Neural cell (in vitro differentiated cells): ENCODE measurements around the gene DPYD. TPM values are rescaled to one million over a fixed set of nuclear protein-coding genes. Genes with fewer than 3 reads are reported as not detected.

Experiments used
- H2AFZ ChIP-seq: fragments of 200-600, 300-800 bp; sonication (generic), shearing (Covaris generic); 2 replicates; pipeline ENCODE4 v1.6.0; 2014; ENCODE audit warnings: low read depth, mild to moderate bottlenecking, antibody characterized with exemption, low read length, moderate library complexity
- H3F3A ChIP-seq: fragments of 200-600 bp; shearing (Covaris generic); 2 replicates; pipeline ENCODE4 v1.6.1; 2016; ENCODE audit warnings: mild to moderate bottlenecking, moderate library complexity, mixed read lengths, antibody characterized with exemption, low read length; ENCODE audit not compliant: insufficient read depth, poor library complexity, severe bottlenecking
- H3K27ac ChIP-seq: fragments of 200-600, 300-800 bp; sonication (generic), shearing (Covaris generic); 2 replicates; pipeline ENCODE4 v1.5.1; 2014; ENCODE audit warnings: mild to moderate bottlenecking, low read length, moderate library complexity
- H3K27me3 ChIP-seq: fragments of 300-800, 200-600 bp; sonication (generic), shearing (Covaris generic); 2 replicates; pipeline ENCODE4 v1.6.0; 2014; ENCODE audit warnings: mild to moderate bottlenecking, low read depth, low read length, moderate library complexity; ENCODE audit not compliant: insufficient read depth
- H3K36me3 ChIP-seq: fragments of 300-800, 200-600 bp; sonication (generic), shearing (Covaris generic); 2 replicates; pipeline ENCODE4 v1.5.1; 2014; ENCODE audit warnings: mild to moderate bottlenecking, antibody characterized with exemption, low read length, moderate library complexity; ENCODE audit not compliant: insufficient read depth
- H3K4me2 ChIP-seq: fragments of 300-800, 200-600 bp; sonication (generic), shearing (Covaris generic); 2 replicates; pipeline ENCODE4 v1.6.0; 2014; ENCODE audit warnings: mild to moderate bottlenecking, low read length
- H3K4me3 ChIP-seq: fragments of 300-800, 200-600 bp; sonication (generic), shearing (Covaris generic); 2 replicates; pipeline ENCODE4 v1.5.1; 2014; ENCODE audit warnings: mild to moderate bottlenecking, low read length, moderate library complexity
- H3K79me2 ChIP-seq: fragments of 200-600 bp; shearing (Covaris generic); replicated peaks from 2 replicates; pipeline ENCODE4 v1.6.0; 2014; ENCODE audit warnings: mild to moderate bottlenecking, low read length, moderate library complexity; ENCODE audit not compliant: insufficient read depth
- H3K9ac ChIP-seq: fragments of 300-800, 200-600 bp; sonication (generic), shearing (Covaris generic); 2 replicates; pipeline ENCODE4 v1.6.1; 2016; ENCODE audit warnings: mild to moderate bottlenecking, low read length, mixed read lengths
- H3K9me2 ChIP-seq: fragments of 200-600 bp; shearing (Covaris generic); 2 replicates; pipeline ENCODE4 v1.6.1; 2016; ENCODE audit warnings: mild to moderate bottlenecking, low read length, mixed read lengths; ENCODE audit not compliant: insufficient read depth
- H3K9me3 ChIP-seq: fragments of 200-600, 300-800 bp; sonication (generic), shearing (Covaris generic); 2 replicates; pipeline ENCODE4 v1.6.1; 2016; ENCODE audit warnings: mild to moderate bottlenecking, mixed run types, low read length, moderate library complexity, mixed read lengths
- H4K20me1 ChIP-seq: fragments of 200-600 bp; shearing (Covaris generic); 2 replicates; pipeline ENCODE4 v1.6.1; 2016; ENCODE audit warnings: mild to moderate bottlenecking, mixed run types; ENCODE audit not compliant: insufficient read depth
- CTCF ChIP-seq: fragments of 450-650 bp; IDR thresholded peaks from 2 replicates; pipeline ENCODE4 v1.5.1; 2014; ENCODE audit warnings: antibody characterized with exemption, mild to moderate bottlenecking, moderate library complexity; ENCODE audit not compliant: poor library complexity, severe bottlenecking
- EP300 ChIP-seq: fragments of 450-650 bp; conservative IDR thresholded peaks from 2 replicates; pipeline ENCODE4 v1.6.1; 2014; ENCODE audit warnings: antibody characterized with exemption, mild to moderate bottlenecking, moderate library complexity; ENCODE audit not compliant: poor library complexity, severe bottlenecking
- EZH2 ChIP-seq: fragments of 200-600, 300-800 bp; shearing (Covaris generic), sonication (generic); IDR thresholded peaks from 2 replicates; pipeline ENCODE4 v1.6.1; 2014; ENCODE audit warnings: antibody characterized with exemption, low read length, borderline replicate concordance, mild to moderate bottlenecking; ENCODE audit not compliant: insufficient read depth, poor library complexity, severe bottlenecking
- MXI1 ChIP-seq: fragments of 450-650 bp; conservative IDR thresholded peaks from 2 replicates; pipeline ENCODE4 v1.6.1; 2014; ENCODE audit warnings: antibody characterized with exemption, mild to moderate bottlenecking; ENCODE audit not compliant: poor library complexity, severe bottlenecking
- POLR2AphosphoS5 ChIP-seq: IDR thresholded peaks from 2 replicates; pipeline ENCODE4 v1.6.1; 2012
- RAD21 ChIP-seq: fragments of 450-650 bp; conservative IDR thresholded peaks from 2 replicates; pipeline ENCODE4 v1.6.1; 2014; ENCODE audit warnings: antibody characterized with exemption, mild to moderate bottlenecking, moderate library complexity
- REST ChIP-seq: IDR thresholded peaks from 2 replicates; pipeline ENCODE4 v1.6.1; 2012; ENCODE audit warnings: borderline replicate concordance
- SMC3 ChIP-seq: fragments of 450-650 bp; conservative IDR thresholded peaks from 2 replicates; pipeline ENCODE4 v1.6.1; 2014; ENCODE audit warnings: antibody characterized with exemption, mild to moderate bottlenecking, moderate library complexity; ENCODE audit not compliant: poor library complexity
- TAF1 ChIP-seq: IDR thresholded peaks from 2 replicates; pipeline ENCODE4 v1.6.1; 2012; ENCODE audit warnings: low read depth
- polyA plus RNA-seq: library from polyadenylated mRNA; depleted of rRNA; stranded (reverse); fragments of >200 nt; gene quantifications from 2 replicates; pipeline ENCODE4 v1.2.3, GENCODE V29; 2014

Gene DPYD
- polyA plus RNA-seq, 1 donor from 2014 or later, result 6.7 TPM

GRCh38 chr1:97508653-97509218 lies 412.1 kb downstream of the DPYD start:
- Histone ChIP-seq H3K4me3 (no peak overlapping the region), H2AFZ (no peak overlapping the region), H3K9me3 (peaks cover 6% of the 10 kb centered on the region), H3F3A (no peaks in the 10 kb centered on the region), H3K4me2 (no peak overlapping the region), H3K36me3 (no peaks in the 10 kb centered on the region), H3K27me3 (no peaks in the 10 kb centered on the region), H3K79me2 (no peaks in the 10 kb centered on the region), H3K27ac (no peak overlapping the region), H3K9ac (no peak overlapping the region), H4K20me1 (no peaks in the 10 kb centered on the region), H3K9me2 (no peaks in the 10 kb centered on the region)
- TF ChIP-seq EZH2 (no peak), POLR2AphosphoS5 (no peak), MXI1 (no peak), REST (no peak)

- Histone ChIP-seq H3K27me3 (no peaks in the 10 kb centered on the region), H3K27ac (no peak overlapping the region), H4K20me1 (no peaks in the 10 kb centered on the region), H3K4me2 (no peak overlapping the region), H3K36me3 (no peaks in the 10 kb centered on the region), H3F3A (no peaks in the 10 kb centered on the region), H3K9ac (no peak overlapping the region), H3K9me2 (no peaks in the 10 kb centered on the region), H3K4me3 (no peak overlapping the region), H3K9me3 (peaks cover 6% of the 10 kb centered on the region), H3K79me2 (no peaks in the 10 kb centered on the region), H2AFZ (no peak overlapping the region)
- no peak for TF ChIP-seq CTCF
- TF ChIP-seq TAF1, result no peak
- no peak for TF ChIP-seq SMC3
- TF ChIP-seq POLR2AphosphoS5, result no peak
- no peak for TF ChIP-seq RAD21
- no peak for TF ChIP-seq EZH2
- no peak for TF ChIP-seq REST
- TF ChIP-seq EP300, result no peak
- no peak for TF ChIP-seq MXI1
Measured at GRCh38 chr1:97507863-97508262, 413.0 kb downstream of the DPYD start.
